Epithelial cell of proximal tubule (primary cell): ENCODE measurements around the gene CIDEB. TPM values are rescaled to one million over a fixed set of nuclear protein-coding genes. Genes with fewer than 3 reads are reported as not detected.

Source experiments
- DNase-seq: peaks from one replicate; pipeline ENCODE4 v3.0.0-alpha.2; 2011; ENCODE audit warnings: low read depth
- H3K4me3 ChIP-seq: 2 replicates; pipeline ENCODE4 v1.5.1; 2011; ENCODE audit warnings: low read depth, mild to moderate bottlenecking, low read length
- total RNA-seq: library from RNA; depleted of rRNA; stranded (reverse); fragments of >200 nt; gene quantifications from 2 replicates; pipeline ENCODE4 v1.2.3, GENCODE V29; 2015
- TF ChIP-seq, protein P1 (sequence below): conservative IDR thresholded peaks from 2 replicates; pipeline ENCODE4 v1.5.1; 2012; ENCODE audit warnings: low read depth, mild to moderate bottlenecking, low read length

CIDEB gene
- total RNA-seq, 1 donor from 2014 or later: 3.6 TPM

DNA sequence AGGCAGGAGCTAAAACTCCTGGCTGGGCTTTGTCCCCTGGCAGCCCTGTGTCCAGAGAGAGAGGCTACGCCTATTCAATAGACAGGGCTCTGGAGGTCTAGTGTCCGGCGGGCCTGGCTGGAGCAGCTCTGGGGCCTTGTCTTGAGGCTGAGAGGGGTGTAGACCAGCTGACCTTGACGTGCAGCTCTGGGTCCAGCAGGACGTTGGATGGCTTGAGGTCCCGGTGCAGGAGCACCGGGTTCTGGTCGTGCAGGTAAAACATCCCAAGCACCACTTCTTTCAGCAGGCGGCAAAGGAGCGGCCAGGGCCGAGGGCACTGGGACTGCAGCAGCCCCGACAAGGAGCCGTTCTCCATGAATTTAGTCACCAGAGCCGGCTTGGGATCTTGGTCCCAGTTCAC lies 31.1 kb upstream of the CIDEB start:
- H3K4me3 ChIP-seq: no peak overlapping the region
- TF ChIP-seq, protein P1, sequence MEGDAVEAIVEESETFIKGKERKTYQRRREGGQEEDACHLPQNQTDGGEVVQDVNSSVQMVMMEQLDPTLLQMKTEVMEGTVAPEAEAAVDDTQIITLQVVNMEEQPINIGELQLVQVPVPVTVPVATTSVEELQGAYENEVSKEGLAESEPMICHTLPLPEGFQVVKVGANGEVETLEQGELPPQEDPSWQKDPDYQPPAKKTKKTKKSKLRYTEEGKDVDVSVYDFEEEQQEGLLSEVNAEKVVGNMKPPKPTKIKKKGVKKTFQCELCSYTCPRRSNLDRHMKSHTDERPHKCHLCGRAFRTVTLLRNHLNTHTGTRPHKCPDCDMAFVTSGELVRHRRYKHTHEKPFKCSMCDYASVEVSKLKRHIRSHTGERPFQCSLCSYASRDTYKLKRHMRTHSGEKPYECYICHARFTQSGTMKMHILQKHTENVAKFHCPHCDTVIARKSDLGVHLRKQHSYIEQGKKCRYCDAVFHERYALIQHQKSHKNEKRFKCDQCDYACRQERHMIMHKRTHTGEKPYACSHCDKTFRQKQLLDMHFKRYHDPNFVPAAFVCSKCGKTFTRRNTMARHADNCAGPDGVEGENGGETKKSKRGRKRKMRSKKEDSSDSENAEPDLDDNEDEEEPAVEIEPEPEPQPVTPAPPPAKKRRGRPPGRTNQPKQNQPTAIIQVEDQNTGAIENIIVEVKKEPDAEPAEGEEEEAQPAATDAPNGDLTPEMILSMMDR: no peak
- no peak for DNase-seq

- TF ChIP-seq, protein P1: no peak
- DNase-seq: no peak
- no peak overlapping the region for H3K4me3 ChIP-seq
Measured at GRCh38 chr14:24337824-24338175, 30.0 kb upstream of the CIDEB start.

DNA sequence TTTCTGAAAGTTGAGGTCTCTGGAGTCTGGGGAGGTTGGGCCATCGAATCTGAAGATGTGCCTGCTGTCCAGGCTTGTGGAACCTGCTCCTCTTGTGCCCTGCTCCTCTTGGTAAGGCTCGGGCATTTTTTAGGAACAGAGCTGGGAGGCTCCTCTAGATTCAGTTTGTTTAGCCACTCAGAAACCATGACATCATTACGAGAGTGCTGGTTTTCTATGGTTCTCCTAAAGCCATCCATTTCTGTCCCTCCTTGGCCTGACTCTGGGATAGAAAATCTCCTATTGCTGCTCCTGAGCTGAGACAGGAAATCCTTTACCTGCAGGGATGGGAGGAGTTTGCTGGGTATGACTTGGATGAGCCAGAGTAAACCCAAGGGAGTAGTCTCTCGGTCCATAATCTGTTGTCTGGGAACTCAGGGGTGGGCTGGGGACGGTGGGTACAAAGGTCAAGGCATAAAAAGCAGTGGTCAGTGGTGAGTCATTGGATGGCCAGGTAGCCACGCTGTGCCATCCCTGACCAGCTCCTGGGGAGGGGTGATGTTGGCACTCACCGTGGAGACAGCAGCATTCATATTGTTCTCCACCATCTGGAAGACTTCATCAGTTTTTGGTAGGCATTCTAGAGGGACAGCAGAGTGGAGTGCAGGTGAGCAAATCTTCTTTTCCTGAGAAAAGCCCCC lies 29.5 kb upstream of the CIDEB start:
- no peak overlapping the region for H3K4me3 ChIP-seq
- DNase-seq: no peak
- TF ChIP-seq, protein P1: no peak

- DNase-seq: no peak
- no peak overlapping the region for H3K4me3 ChIP-seq
- TF ChIP-seq, protein P1: no peak
Measured at GRCh38 chr14:24335461-24336171, 27.8 kb upstream of the CIDEB start.

GRCh38 chr14:24334431-24335291 lies 26.9 kb upstream of the CIDEB start, which contains the start of gene ADCY4:
Gene ADCY4 (minus strand): TSS chr14:24335071. CDS start chr14:24334652, 419 bp downstream.
- TF ChIP-seq, protein P1: no peak
- no peak for DNase-seq
- H3K4me3 ChIP-seq: peak within 1 kb of the TSS; percentile 30

GRCh38 chr14:24332268-24332993 lies 24.7 kb upstream of the CIDEB start:
- DNase-seq: no peak
- peak overlapping the region; percentile 6 for H3K4me3 ChIP-seq
- TF ChIP-seq, protein P1: peak; percentile 83
